ENCODE results near the gene EPGN. TPM values are rescaled to one million over a fixed set of nuclear protein-coding genes. Genes with fewer than 3 reads are reported as not detected.
"Not testable (repeated sequence)": the region's sequence is repeated elsewhere in the genome, so short reads cannot be mapped to it uniquely, and the experiment has no call there.

EPGN gene
- total and polyA plus RNA-seq, 7 donors, result 0.47 to 4.3 (median 1.5) TPM; not detected in 4

GRCh38 chr4:74334636-74335035 lies 26.4 kb downstream of the EPGN start:
- Histone ChIP-seq H3K36me3 (ENCODE audit: insufficient read depth in 1 of 2, low read depth in 1 of 2) (no peaks in the 10 kb centered on the region), H3K27ac (no peak overlapping the region), H3K4me3 (no peak overlapping the region), H3K9me3 (no peaks in the 10 kb centered on the region), H3K4me1 (no peaks in the 10 kb centered on the region), H3K27me3 (ENCODE audit: insufficient read depth in 3 of 3, low read length in 2 of 3) (peaks cover 0 to 3% (median 0%) of the 10 kb centered on the region in 3 donors)
- no peak for ATAC-seq
- TF ChIP-seq, protein P1, sequence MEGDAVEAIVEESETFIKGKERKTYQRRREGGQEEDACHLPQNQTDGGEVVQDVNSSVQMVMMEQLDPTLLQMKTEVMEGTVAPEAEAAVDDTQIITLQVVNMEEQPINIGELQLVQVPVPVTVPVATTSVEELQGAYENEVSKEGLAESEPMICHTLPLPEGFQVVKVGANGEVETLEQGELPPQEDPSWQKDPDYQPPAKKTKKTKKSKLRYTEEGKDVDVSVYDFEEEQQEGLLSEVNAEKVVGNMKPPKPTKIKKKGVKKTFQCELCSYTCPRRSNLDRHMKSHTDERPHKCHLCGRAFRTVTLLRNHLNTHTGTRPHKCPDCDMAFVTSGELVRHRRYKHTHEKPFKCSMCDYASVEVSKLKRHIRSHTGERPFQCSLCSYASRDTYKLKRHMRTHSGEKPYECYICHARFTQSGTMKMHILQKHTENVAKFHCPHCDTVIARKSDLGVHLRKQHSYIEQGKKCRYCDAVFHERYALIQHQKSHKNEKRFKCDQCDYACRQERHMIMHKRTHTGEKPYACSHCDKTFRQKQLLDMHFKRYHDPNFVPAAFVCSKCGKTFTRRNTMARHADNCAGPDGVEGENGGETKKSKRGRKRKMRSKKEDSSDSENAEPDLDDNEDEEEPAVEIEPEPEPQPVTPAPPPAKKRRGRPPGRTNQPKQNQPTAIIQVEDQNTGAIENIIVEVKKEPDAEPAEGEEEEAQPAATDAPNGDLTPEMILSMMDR (IDR thresholded peaks at IDR 0.05), result no peak
- no peak for DNase-seq
- intact Hi-C loops (cut with DNase I), result no loop called here
- 68 to 86% (median 76%) methylated on average over 7 of the region's 7 CpGs for WGBS, 3 donors

DNA sequence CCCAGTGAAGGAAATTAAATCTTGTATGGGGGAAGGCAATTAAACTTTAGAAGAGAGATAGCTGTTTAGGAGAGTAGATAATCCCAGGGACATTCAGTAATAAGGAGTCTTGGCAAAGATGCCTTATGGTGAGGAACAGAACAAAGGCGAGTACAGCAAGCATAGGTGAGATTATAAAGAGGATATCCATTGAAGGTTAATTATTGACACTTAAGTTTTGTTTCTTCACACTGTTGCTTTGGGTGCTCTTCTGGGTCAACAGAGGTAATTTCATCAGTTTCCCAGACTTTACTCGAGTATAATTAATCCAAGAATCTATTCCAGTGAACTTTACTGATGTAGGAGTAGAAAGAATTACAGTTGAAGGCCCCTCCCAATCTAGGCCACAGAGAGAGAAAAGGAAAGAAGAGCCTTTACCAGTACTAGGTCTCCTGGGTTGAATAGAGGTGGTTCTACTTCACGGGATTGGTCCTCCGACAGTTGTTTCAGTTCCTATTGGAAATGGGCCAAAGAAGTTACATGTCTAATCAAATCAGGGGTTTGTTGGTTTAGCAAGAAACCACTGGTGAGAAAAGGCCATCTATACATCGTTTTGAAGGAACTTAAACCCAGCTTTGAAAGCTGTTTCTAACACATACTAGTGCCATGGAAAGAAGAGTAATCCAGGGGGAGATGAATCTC lies 27.2 kb downstream of the EPGN start:
- H3K36me3 ChIP-seq (ENCODE audit: insufficient read depth in 1 of 2, low read depth in 1 of 2), result no peaks in the 10 kb centered on the region
- H3K27ac ChIP-seq, result no peak overlapping the region
- no peak for ATAC-seq
- H3K4me1 ChIP-seq, result no peaks in the 10 kb centered on the region
- no peak for DNase-seq
- no peaks in the 10 kb centered on the region for H3K9me3 ChIP-seq
- TF ChIP-seq, protein P1 (IDR thresholded peaks at IDR 0.05), result no peak
- WGBS, 3 donors, result 62 to 75% (median 71%) methylated on average over 5 of the region's 5 CpGs
- intact Hi-C loops (cut with DNase I), result no loop called here
- H3K4me3 ChIP-seq, result no peak overlapping the region
- peaks cover 0 to 3% (median 0%) of the 10 kb centered on the region in 3 donors for H3K27me3 ChIP-seq (ENCODE audit: insufficient read depth in 3 of 3, low read length in 2 of 3)

DNA sequence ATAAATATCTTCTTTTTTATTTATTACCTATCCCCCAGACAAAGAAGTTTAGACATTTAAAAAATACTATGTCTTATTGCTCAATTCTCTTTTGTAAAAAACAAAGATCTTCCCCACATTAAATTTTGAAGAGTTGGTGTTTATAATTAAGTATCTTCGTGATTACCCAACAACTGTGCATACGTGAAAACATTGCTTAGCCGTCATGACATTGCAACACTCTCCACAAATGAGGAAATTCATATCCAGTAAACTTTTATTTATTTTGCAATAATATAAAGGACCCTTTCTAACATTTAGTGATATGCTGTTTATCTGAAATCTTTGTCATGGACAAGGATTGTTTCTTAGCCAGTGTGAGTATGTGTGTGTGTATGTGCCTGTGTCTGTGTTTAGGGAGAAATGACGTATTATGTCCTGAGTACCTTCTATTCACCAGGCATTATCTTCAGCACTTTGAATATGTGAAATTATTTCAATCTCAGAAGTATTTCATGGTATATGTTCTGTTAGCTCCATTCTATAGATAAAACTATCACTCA lies 30.6 kb downstream of the EPGN start:
- H3K36me3 ChIP-seq (ENCODE audit: insufficient read depth in 1 of 2, low read depth in 1 of 2), result no peaks in the 10 kb centered on the region
- H3K27ac ChIP-seq, result no peak overlapping the region
- DNase-seq, result no peak
- WGBS, 3 donors, result 81 to 93% (median 91%) methylated on average over 4 of the region's 4 CpGs
- H3K27me3 ChIP-seq (ENCODE audit: insufficient read depth in 3 of 3, low read length in 2 of 3), result peaks cover 0 to 3% (median 0%) of the 10 kb centered on the region in 3 donors
- no peaks in the 10 kb centered on the region for H3K9me3 ChIP-seq
- intact Hi-C loops (cut with DNase I), result no loop called here
- TF ChIP-seq, protein P1 (IDR thresholded peaks at IDR 0.05), result no peak
- ATAC-seq, result no peak
- no peaks in the 10 kb centered on the region for H3K4me1 ChIP-seq
- H3K4me3 ChIP-seq, result no peak overlapping the region

- no peak for DNase-seq
- TF ChIP-seq, protein P1 (IDR thresholded peaks at IDR 0.05), result no peak
- H3K27me3 ChIP-seq (ENCODE audit: insufficient read depth in 3 of 3, low read length in 2 of 3), result no peaks in the 10 kb centered on the region
- H3K27ac ChIP-seq, result no peak overlapping the region
- intact Hi-C loops (cut with DNase I), result no loop called here
- H3K4me3 ChIP-seq, result no peak overlapping the region
- H3K36me3 ChIP-seq (ENCODE audit: insufficient read depth in 1 of 2, low read depth in 1 of 2), result no peaks in the 10 kb centered on the region
- no peaks in the 10 kb centered on the region for H3K9me3 ChIP-seq
- no peaks in the 10 kb centered on the region for H3K4me1 ChIP-seq
- no peak for ATAC-seq
Measured at GRCh38 chr4:74339501-74339900, 31.2 kb downstream of the EPGN start.

GRCh38 chr4:74340421-74340820 lies 32.2 kb downstream of the EPGN start:
- ATAC-seq; H3K27me3 ChIP-seq (ENCODE audit: insufficient read depth in 3 of 3, low read length in 2 of 3); H3K9me3 ChIP-seq; H3K27ac ChIP-seq; H3K4me3 ChIP-seq; H3K36me3 ChIP-seq (ENCODE audit: insufficient read depth in 1 of 2, low read depth in 1 of 2); H3K4me1 ChIP-seq; DNase-seq; intact Hi-C loops (cut with DNase I): not testable (repeated sequence)
